COLO829 (cell line): ENCODE results near the gene NLRP9.

Experiments
- DNase-seq: peaks from one replicate; pipeline ENCODE4 v3.0.0; 2012; ENCODE audit warnings: low spot score

Gene NLRP9

DNA sequence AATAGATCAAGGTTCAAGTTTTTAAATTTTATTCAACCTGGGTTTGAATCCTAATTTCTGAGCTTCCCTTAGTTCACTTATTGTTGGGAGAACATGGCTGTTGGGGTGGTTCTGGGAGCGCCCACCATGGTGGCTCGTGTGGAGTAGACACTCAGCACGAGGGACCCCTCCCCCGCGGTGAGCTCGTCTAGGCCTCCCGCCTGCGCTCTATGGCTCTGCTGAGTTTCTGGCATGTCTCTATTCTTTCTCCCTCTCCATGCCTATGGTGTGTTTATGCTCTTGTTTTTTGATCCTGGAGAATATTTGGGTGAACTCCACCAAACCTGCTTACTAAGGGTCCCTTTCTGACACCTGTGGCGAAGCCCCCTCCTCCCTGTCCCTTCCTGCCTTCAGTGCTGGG is 64.7 kb downstream of the NLRP9 start:
- no peak for DNase-seq

DNA sequence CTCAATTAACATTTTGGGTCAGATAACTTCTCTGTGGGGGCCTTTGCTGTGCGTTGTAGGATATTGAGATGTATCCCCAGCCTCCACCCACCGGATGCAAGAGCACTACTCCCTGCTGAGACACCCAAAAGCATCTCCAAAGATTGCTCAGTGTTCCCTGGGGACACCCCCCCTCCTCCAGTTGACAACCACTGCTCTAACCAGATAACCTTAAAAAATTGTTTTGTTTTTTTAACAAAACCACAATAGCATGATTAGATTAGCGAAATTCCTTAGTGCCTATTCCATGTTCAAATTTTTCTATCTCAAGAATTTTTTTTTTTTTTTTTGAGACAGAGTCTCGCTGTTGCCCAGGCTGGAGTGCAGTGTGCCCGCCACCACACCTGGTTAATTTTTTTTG is 65.8 kb downstream of the NLRP9 start:
- DNase-seq: no peak

DNA sequence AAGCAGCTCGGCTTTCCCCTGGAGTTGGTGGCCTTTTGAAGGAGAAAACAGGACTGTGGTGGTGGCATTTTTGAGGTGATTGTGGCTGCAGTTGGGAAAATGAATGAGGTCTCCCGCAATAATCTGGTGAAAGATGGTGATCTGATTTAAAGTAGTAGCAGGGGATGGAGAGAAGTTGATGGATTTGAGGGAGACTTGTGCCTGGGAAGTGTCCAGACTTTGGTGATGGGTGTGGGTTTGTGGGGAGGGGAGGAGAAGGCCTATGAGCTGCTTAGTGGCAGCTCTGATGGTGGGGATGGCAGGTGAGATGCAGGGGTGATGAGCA is 67.2 kb downstream of the NLRP9 start:
- no peak for DNase-seq

DNA sequence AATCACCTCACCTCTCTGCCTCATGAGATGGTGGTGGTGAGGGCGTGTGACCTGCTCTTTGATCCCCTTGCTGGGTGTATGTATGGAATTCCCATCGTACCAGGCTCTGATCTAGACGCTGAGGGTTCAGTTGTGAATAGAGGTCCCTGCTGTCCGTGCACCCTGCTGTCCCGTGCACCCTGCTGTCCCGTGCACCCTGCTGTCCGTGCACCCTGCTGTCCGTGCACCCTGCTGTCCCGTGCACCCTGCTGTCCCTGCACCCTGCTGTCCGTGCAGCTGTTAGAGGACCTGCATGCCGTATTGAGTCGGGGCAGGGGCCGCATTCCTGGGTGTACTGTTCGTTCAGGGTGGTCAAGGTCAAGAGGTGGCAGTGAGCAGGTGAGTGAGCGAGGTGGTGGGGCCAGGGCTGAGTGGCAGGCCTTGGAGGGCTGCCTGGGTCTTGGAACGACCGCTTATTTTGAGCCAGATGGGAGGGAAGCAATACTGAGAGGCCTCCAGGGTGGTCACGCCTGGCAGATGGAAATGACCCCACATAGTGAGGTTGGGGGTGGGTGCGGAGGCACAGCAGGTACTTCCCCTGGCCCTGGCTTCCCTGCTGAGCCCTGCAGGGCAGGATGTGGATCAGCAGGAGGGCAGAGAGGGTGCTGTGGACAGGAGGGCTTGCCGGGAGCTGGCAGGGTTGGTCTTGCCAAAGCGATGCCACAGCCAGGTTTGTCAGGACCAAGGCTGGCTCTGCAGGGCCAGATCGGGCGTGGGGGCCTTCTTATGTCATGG is 67.7 kb downstream of the NLRP9 start:
- no peak for DNase-seq

DNA sequence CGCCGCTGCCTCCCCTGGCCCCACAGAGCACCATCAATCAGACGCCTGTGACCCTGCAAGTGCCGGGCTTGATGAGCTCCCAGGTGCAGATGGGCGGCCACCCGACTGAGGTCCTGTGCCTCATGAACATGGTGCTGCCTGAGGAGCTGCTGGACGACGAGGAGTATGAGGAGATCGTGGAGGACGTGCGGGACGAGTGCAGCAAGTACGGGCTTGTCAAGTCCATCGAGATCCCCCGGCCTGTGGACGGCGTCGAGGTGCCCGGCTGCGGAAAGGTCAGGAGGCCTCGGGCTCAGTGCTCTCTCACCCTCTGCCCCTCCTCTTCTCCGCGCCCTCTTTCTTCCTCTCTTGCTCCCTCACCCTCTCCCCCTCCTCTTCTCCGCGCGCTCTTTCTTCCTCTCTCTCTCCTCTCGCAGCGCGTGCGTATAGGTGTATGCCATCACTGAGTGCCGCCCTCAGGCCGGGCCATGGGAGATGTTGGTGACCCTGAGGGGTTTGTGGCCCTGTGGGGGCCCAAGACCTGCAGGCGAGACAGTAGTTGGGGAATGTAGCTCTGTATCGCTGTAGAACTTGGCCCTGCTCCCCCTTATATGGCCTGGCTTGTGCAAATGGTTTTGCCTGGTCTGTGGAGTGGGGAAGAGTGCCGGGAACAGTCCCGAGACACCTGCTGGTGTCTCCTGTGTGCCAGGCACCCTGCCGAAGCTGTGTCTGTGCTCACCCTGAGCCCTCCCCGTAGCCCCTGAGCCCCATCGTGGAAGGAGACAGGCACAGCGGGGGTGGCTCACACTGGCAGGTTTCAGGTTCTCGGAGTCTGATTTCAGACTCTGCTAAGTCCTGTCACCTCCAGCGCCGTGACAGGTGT is 68.6 kb downstream of the NLRP9 start:
- DNase-seq: no peak

DNA sequence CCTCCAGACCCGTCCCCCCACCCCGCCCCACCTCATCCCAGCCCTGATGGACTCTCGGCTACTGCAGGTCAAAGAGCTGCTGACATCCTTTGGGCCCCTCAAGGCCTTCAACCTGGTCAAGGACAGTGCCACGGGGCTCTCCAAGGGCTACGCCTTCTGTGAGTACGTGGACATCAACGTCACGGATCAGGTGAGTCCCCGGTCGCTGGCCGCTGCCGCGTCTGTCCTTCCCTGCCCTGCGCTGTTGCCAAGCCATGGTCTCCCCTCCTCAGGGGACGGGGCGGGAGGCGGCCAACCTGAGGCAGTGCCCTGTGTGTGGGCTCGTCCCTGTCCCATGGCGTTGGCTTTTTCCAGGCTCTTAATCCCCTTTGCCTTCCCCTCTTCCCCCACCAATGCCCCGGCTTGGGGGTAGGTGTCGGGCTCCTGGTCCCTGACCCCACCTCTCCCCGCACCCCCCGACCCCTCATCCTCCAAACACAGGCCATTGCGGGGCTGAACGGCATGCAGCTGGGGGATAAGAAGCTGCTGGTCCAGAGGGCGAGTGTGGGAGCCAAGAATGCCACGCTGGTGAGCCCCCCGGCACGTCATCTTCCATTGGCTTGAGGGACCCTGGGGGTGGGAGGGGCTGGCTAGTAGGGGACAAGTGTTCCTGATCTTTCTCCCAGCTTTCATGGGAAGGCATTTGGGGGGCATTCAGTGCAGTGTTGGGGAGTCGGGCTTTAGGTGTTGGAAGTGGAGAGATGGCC is 69.4 kb downstream of the NLRP9 start:
- no peak for DNase-seq

DNA sequence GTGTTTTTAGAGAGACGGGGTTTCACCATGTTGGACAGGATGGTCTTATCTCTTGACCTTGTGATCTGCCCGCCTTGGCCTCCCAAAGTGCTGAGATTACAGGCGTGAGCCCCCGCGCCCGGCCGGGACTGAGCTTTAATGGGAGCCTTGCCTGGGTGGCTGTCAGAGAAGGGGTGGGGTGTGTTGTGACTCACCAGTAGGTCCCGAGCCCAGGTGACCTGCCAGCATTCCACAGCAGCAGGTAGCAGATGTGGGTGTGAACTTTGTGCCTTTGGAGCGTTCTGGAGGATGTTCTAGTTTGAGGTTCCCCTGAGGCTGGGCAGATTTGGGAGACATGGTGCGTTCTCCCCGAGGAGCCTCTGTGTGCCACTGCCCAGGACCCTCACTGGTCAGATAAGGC is 70.2 kb downstream of the NLRP9 start:
- no peak for DNase-seq

DNA sequence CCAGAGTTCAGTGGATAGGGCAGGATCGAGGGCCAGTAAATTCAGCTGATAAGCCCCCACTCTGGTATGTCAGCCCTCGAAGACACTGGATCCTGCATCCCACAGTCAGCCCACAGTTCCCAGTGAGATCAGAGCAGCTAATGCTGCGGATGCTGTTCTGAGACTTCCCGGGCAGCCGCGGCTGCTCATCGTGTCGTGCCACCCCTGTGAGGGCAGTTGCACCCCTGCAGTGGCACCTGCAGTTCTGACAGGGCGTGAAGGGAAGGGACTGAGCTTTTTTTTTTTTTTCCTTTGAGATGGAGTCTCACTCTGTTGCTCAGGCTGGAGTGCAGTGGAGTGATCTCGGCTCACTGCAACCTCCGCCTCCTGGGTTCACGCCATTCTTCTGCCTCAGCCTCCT is 70.7 kb downstream of the NLRP9 start:
- no peak for DNase-seq

DNA sequence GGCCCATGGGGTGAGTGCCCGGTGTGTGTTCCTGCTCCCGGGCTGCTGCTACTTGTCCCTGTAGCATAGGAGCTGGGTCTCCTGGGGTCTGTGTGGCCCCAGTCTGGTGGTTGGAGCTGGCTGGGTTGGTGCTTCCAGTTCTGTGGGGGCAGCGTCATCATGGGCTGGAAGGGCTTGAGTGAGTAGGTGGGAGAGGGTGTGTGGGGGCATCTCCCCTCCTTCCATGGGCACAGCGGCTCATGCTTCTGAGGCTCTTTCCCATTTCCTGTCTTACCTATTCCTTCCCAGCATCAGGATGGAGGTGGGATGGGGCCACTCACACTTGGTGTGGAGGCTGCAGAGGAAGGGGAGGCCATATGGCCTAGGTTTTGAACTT is 71.2 kb downstream of the NLRP9 start:
- no peak for DNase-seq

DNA sequence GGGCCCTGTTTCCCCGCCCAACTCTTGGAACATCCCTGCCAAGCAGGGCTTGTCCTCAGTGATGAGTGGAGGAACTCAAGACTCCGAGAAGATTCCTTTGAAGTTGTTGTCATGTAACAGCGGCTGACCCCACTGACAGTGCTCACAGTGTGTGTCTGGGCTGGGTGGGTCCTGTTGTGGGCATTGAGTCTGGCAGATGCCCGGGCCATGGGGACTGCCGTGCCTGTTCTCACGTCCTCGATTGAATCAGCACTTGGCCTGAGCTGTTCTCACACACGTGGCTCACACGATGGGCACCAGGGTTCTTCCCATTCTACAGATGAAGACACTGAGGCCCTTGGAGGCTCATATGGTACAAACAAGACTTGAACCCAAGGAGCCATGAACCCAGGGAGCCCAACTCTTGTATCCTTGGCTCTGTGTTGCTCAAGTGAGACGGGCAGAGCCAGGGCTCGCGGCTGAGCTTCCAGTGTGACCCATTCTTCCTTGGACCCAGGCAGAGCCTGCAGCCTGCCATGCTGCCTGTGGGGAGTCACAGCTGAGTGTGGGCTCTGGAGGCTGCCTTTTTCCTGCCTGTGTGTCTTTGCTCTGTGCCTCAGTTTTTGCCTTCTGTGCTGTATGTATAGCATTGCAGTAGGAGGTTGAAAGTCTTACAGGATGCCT is 71.7 kb downstream of the NLRP9 start:
- no peak for DNase-seq

DNA sequence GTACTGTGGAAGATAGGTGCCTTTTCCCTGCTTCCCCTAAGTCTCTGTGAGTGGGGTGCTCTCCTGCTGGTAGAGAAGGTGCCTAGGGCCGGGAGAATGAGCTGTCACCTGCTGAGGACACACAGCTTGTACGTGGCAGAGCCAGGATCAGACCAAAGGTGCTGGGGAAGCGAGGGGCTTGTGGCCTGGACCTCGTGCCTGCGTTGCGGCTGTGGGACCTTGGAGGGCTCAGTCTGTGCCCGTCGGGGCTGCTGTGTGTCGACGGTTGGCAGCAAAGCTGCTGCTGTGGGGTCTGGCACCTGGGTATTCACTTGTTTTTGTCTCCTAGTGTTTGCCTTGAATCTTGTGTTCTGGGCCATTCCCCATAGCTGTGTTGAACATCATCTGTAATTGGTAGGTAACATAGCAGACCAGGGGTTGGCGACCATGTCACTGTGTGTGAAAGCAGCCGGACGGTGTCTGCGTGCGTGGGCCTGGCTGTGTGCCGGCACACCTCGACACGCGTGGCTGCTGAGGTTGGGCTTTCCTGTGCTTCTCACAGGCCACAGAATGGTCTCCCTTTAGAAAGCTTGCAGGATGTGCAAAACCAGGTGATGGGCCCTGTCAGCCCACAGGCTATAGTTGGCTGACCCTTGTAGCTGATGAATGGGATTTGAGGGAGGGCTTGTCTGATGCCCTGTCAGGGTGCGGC is 74.2 kb downstream of the NLRP9 start:
- DNase-seq: no peak

DNA sequence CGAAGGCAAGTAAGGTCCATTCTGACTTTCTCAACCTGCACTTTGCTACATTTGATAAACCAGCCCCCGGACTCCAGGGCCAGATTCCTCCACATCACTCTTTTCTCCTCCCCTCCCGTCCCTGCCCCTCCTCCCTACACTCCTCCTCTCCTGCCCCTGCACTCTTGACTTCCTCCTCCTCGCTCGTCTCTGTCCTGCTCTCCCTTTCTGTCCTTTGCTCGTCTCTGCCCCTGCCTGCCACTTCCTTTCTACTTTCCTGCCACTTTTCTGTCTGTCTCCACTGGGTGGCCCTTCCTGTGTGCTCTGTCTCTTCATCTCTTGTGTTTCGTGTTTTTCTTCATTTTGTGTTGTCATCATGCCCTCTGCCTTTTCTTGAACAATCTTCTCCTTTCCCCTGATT is 76.4 kb downstream of the NLRP9 start:
- no peak for DNase-seq

DNA sequence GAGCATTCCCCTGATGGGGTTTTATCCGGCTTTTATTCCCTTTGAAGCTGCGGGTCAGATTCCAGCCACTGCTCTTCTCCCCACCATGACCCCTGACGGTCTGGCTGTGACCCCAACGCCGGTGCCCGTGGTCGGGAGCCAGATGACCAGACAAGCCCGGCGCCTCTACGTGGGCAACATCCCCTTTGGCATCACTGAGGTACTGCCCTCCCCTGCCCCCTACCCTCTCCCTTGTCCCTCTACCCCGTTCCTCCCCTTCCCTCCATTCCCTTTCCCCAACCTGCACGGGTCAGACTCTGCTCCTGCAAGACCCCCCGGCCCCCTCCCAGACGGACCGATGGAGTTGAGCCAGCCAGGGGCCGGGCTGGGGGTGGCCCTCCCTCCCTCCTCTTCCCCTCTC is 77.2 kb downstream of the NLRP9 start:
- no peak for DNase-seq

DNA sequence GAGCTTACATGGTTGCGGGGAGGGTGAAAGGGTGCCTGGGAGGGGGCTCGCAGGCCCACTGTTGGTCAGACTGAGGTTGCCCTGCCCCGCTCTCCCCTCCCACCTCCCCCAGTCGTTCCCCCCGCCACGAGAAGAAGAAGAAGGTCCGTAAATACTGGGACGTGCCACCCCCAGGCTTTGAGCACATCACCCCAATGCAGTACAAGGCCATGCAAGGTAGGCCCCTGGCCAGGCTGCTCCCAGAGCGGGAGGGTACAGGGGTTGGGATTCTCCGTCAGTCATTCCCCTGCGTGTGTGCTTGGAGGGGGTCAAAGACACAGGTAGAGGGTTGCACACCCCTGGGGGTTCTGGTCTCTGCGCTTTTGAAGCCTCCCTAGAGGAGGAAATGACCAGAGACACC is 77.8 kb downstream of the NLRP9 start:
- DNase-seq: no peak

DNA sequence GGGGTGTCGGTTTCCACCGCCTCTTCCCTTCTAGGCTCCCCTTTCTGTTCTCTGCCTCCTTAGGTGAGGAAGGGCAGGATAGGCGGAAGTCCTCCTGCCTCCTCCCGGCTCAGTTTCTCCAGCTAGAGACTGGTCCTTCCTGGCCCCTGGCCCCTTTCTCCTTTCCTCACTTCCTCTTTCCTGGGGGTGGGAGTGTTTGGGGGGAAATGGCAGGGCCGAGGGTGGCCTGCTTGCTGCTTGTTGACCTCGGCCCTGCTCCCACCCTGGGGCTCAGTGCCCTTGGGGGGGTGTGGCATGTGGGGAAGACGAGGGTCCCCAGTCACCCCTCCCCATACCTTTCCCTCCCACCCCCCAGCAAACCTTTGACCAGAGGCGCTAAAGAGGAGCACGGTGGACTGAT is 78.4 kb downstream of the NLRP9 start:
- no peak for DNase-seq

DNA sequence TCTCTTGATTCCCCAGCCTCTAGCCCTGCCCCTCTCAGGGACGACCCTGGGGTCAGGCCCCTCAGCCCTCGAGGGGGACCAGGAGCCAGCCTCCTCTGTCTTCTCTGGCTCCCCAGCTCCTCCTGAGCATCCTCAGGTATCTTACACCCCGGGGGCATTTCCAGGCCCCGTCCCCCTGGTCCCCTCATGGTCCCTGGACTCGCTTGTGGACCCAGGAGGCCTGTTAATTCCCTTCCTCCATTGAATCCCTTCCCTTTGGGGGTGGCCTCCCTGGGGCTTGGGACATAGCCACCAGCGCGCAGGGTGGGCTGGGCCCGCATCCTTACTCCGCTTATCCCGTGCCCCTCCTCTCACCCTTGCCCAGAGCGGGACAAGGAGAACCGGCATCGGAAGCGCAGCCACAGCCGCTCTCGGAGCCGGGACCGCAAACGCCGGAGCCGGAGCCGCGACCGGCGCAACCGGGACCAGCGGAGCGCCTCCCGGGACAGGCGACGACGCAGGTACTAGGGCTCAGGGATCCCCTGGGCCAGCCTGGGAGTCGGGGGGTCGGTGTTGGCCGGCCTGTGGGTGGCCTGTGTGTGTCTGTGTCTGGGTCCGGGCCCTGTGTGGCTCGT is 79.2 kb downstream of the NLRP9 start:
- DNase-seq: no peak
